Stomach (tissue), 4 donors: ENCODE data around the gene DIAPH3.

Experiments
- POLR2A ChIP-seq, 4 donors: fragments of 450-650 bp; IDR thresholded peaks; one replicate each; pipeline ENCODE4 v1.6.1; 2016; ENCODE audit warnings: antibody characterized with exemption in 4 of 4, control low read depth in 2 of 4, mild to moderate bottlenecking in 1 of 4, moderate library complexity in 1 of 4
- POLR2AphosphoS5 ChIP-seq, 3 donors: sonication (generic); formaldehyde crosslinking; IDR thresholded peaks; one replicate each; pipeline ENCODE4 v1.6.1; 2016; ENCODE audit warnings: antibody characterized with exemption in 3 of 3

GRCh38 chr13:60093425-60094019 lies 70.2 kb downstream of the DIAPH3 start:
- TF ChIP-seq POLR2A (IDR thresholded peaks at IDR 0.05) = no peak
- TF ChIP-seq POLR2AphosphoS5 (IDR thresholded peaks at IDR 0.05) = no peak
